ENCODE results near the gene FZD1.

The FZD1 gene

GRCh38 chr7:91263384-91264045 is 718 bp upstream of the FZD1 start:
- no peak for DNase-seq (ENCODE audit: low read depth)
- H3K4me3 ChIP-seq (ENCODE audit: low read depth, low read length): peak overlapping the region; percentile 73

GRCh38 chr7:91264924-91265681 is 870 bp downstream of the FZD1 start:
- DNase-seq (ENCODE audit: low read depth): peak; percentile 83
- peak overlapping the region; percentile 73 for H3K4me3 ChIP-seq (ENCODE audit: low read depth, low read length)
- no peak for TF ChIP-seq CTCF (conservative IDR thresholded peaks at IDR 0.05; ENCODE audit: low read depth, low read length)

More at GRCh38 chr7:91263384-91264045, 718 bp upstream of the FZD1 start:
- TF ChIP-seq CTCF (conservative IDR thresholded peaks at IDR 0.05; ENCODE audit: low read depth, low read length): no peak

- no peak for TF ChIP-seq CTCF (conservative IDR thresholded peaks at IDR 0.05; ENCODE audit: low read depth, low read length)
- peak overlapping the region; percentile 73 for H3K4me3 ChIP-seq (ENCODE audit: low read depth, low read length)
- DNase-seq (ENCODE audit: low read depth): peak; percentile 16
Measured at GRCh38 chr7:91265693-91266066, 1.4 kb downstream of the FZD1 start.

- H3K4me3 ChIP-seq (ENCODE audit: low read depth, low read length): peak overlapping the region; percentile 73
- no peak for TF ChIP-seq CTCF (conservative IDR thresholded peaks at IDR 0.05; ENCODE audit: low read depth, low read length)
- no peak for DNase-seq (ENCODE audit: low read depth)
Measured at GRCh38 chr7:91266067-91266688, 1.9 kb downstream of the FZD1 start.

GRCh38 chr7:91266689-91267090 is 2.5 kb downstream of the FZD1 start:
- peak overlapping the region; percentile 73 for H3K4me3 ChIP-seq (ENCODE audit: low read depth, low read length)
- no peak for DNase-seq (ENCODE audit: low read depth)
- TF ChIP-seq CTCF (conservative IDR thresholded peaks at IDR 0.05; ENCODE audit: low read depth, low read length): no peak

- DNase-seq (ENCODE audit: low read depth): peak; percentile 68
- peak overlapping the region; percentile 73 for H3K4me3 ChIP-seq (ENCODE audit: low read depth, low read length)
- TF ChIP-seq CTCF (conservative IDR thresholded peaks at IDR 0.05; ENCODE audit: low read depth, low read length): no peak
Measured at GRCh38 chr7:91267171-91267955, 3.1 kb downstream of the FZD1 start.
